Kidney (tissue), 14 donors: Measurements from ENCODE around the gene NIPSNAP3A. TPM values are rescaled to one million over a fixed set of nuclear protein-coding genes. Genes with fewer than 3 reads are reported as not detected.

Experiments
- DNase-seq, 5 donors: peaks; one replicate each; pipeline ENCODE4 v3.0.0-alpha.2; 2013 to 2020
- FAIRE-seq: peaks from 2 replicates; lab custom pipeline; 2012; peaks lifted over from hg19 to GRCh38; lab: Jason Lieb, UNC
- H3K27ac ChIP-seq, 2 donors: one replicate each; pipeline ENCODE4 v1.7.0; 2013; ENCODE audit warnings: low read depth in 2 of 2, low read length in 2 of 2, inconsistent platforms in 1 of 2
- H3K27me3 ChIP-seq: one replicate; pipeline ENCODE4 v1.7.1; 2013; ENCODE audit warnings: low read length, inconsistent platforms; ENCODE audit not compliant: control insufficient read depth, insufficient read depth
- H3K36me3 ChIP-seq, 3 donors: one replicate each; pipeline versions ENCODE4 v1.7.0 to v1.7.1; 2013; ENCODE audit warnings: low read length in 3 of 3, control low read depth in 1 of 3, inconsistent platforms in 1 of 3; ENCODE audit not compliant: insufficient read depth in 3 of 3, control insufficient read depth in 2 of 3
- H3K4me1 ChIP-seq, 3 donors: one replicate each; pipeline versions ENCODE4 v1.7.0 to v1.7.1; 2013; ENCODE audit warnings: low read length in 3 of 3, inconsistent platforms in 1 of 3, low read depth in 1 of 3; ENCODE audit not compliant: control insufficient read depth in 2 of 3, insufficient read depth in 2 of 3
- H3K4me3 ChIP-seq, 3 donors: one replicate each; pipeline versions ENCODE4 v1.7.0 to v1.8.1; 2013; ENCODE audit warnings: low read length in 3 of 3, control low read depth in 1 of 3, inconsistent platforms in 1 of 3
- H3K9ac ChIP-seq, 3 donors: one replicate each; pipeline versions ENCODE4 v1.7.0 to v1.7.1; 2013; ENCODE audit warnings: low read length in 3 of 3, control low read depth in 1 of 3, inconsistent platforms in 1 of 3
- H3K9me3 ChIP-seq, 3 donors: one replicate each; pipeline versions ENCODE4 v1.7.0 to v1.7.1; 2013; ENCODE audit warnings: low read length in 3 of 3, control low read depth in 1 of 3, inconsistent platforms in 1 of 3; ENCODE audit not compliant: control insufficient read depth in 2 of 3, insufficient read depth in 1 of 3
- CTCF ChIP-seq: IDR thresholded peaks from 3 replicates; pipeline ENCODE4 v1.5.1; 2012; ENCODE audit warnings: mild to moderate bottlenecking, moderate library complexity, borderline replicate concordance; ENCODE audit not compliant: insufficient read depth; ENCODE audit errors: extremely low read depth
- intact Hi-C: fragments of 100-400 bp; cut with DNase I; formaldehyde crosslinking; loops from one replicate; pipeline ENCODE4 v1.11.1; 2022
- polyA plus RNA-seq: library from polyadenylated mRNA; stranded (reverse); fragments of 350-450 nt; fragmentation: Illumina TruSeq; extraction: RNeasy Lipid Tissue Mini Kit (QIAGEN cat#74804); gene quantifications from one replicate; pipeline ENCODE4 v1.2.3, GENCODE V29; 2014; ENCODE audit warnings: low read depth, low replicate concordance; ENCODE audit not compliant: insufficient read depth
- total RNA-seq: library from RNA; stranded (reverse); fragmentation: NEBNext Ultra II Directional; extraction: Animal tissue kit (Norgen Biotek cat#: 25700); gene quantifications from one replicate; pipeline ENCODE4 v1.2.1, GENCODE V29; 2021
- donor health status: control.
- donor health status: control.
- donor health status: control.
- donor health status: control.
- donor health status: control.
- donor health status: DM: yes; HTN: yes; CAD: no.
- donor health status: Normal renal cell carcinoma (clear cell type).

The NIPSNAP3A gene
- total and polyA plus RNA-seq, 2 donors from 2014 or later = 27.9 to 31.2 TPM

GRCh38 chr9:104798209-104798995, 50.9 kb downstream of the NIPSNAP3A start:
- FAIRE-seq = no peak
- Histone ChIP-seq H3K27ac (no peak overlapping the region), H3K9me3 (no peaks in the 10 kb centered on the region), H3K9ac (no peak overlapping the region), H3K36me3 (peaks cover 23 to 81% (median 62%) of the 10 kb centered on the region in 3 donors), H3K4me3 (no peak overlapping the region), H3K27me3 (no peaks in the 10 kb centered on the region), H3K4me1 (no peaks in the 10 kb centered on the region)
- intact Hi-C loops = no loop called here
- no peak for TF ChIP-seq CTCF
- DNase-seq = peak in 1 of 5 donors; percentile 15

DNA sequence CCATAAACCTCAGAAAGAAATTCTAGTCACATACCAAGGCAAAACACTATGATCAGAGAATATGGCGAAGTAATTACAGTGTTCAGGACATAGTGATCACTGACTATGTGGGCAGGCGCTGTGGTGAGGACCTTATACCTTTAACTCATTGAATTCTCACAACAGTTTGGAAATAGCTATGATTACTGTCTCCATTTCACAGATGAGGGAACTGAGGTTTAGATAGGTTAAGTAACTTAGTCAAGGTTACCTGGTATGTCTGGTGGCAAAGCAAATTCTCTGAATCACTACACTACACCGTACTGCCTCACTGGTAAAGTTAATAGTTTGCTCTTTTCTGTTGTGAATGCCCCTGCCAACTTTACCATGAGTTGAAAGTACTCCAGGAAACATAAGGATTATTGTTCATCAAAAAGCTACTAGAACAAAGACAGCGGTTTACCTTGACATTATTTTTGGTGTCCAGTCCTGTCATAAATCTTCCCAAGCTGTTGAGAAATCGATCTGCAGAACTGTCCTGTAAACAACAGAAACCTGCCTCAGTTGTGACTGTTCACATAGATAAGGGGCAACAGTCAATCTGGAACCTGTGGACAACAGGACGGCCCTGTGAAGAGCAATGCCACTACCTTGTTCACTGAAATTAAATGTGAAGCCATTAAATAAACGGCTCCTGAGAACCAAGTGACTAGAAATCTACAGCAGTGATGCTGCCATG, 52.7 kb downstream of the NIPSNAP3A start:
- Histone ChIP-seq H3K9ac (no peak overlapping the region), H3K4me3 (no peak overlapping the region), H3K36me3 (peaks cover 18 to 81% (median 58%) of the 10 kb centered on the region in 3 donors), H3K4me1 (no peaks in the 10 kb centered on the region), H3K27ac (no peak overlapping the region), H3K9me3 (no peaks in the 10 kb centered on the region), H3K27me3 (no peaks in the 10 kb centered on the region)
- intact Hi-C loops = no loop called here
- FAIRE-seq (no peak), DNase-seq (no peak)
- TF ChIP-seq CTCF = no peak

- Histone ChIP-seq H3K4me3 (no peak overlapping the region), H3K9me3 (no peaks in the 10 kb centered on the region), H3K36me3 (peaks cover 14 to 78% (median 51%) of the 10 kb centered on the region in 3 donors), H3K27ac (no peak overlapping the region), H3K27me3 (no peaks in the 10 kb centered on the region), H3K9ac (no peak overlapping the region), H3K4me1 (no peaks in the 10 kb centered on the region)
- FAIRE-seq (no peak), DNase-seq (no peak)
- no peak for TF ChIP-seq CTCF
- intact Hi-C loops = no loop called here
These were observed 54.6 kb downstream of the NIPSNAP3A start for GRCh38 chr9:104802110-104802509.
